ENCODE results near the gene DDX27.

DDX27 gene

GRCh38 chr20:49291200-49291599, 72.0 kb downstream of the DDX27 start:
- DNase-seq: no peak

GRCh38 chr20:49292010-49292409, 72.8 kb downstream of the DDX27 start:
- DNase-seq: no peak

GRCh38 chr20:49293122-49293521, 73.9 kb downstream of the DDX27 start:
- DNase-seq: no peak
